Measurements from ENCODE around the gene PHF23. TPM values are rescaled to one million over a fixed set of nuclear protein-coding genes. Genes with fewer than 3 reads are reported as not detected.
A peak's percentile ranks its signal among the peaks of the same experiment; 100 is the strongest.

Gene PHF23
- total RNA-seq, 1 experiment from 2014 or later = 30.3 TPM

DNA sequence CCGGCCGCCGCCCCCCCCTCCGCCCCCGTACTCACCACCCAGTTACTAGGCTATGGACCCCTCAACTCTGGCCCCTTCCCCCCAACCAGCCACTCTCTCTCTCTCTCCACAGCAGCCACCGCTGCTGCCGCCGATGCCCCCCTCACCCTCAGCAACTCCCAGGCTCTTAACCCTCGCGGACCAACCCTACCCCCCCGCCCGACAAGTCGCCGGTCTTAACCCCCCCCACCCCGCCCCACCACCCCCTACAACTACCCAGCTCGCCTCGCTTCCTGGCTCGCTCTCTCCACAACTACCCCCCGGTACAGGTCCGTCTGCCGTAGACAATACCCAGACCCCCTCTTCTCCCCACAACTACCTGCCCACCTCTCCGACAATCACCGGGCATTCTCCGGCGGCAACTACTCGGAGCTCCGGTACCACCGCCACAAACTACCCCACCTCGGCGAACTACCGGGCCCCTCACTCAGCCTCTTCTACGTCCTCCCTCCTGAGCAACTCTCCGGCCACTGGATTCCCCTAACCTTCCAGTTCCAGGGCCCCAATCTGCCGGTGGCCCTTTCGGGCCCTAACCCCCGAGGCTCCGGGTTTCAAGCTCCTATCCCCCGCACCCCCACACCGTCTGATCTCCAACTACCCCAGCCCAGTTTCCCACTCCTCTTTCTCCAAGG lies 702 bp downstream of the PHF23 start:
- H3K4me1 ChIP-seq (replicated peaks) = peaks cover 30% of the 10 kb centered on the region
- peaks cover 56% of the 10 kb centered on the region for H3K36me3 ChIP-seq
- no peaks in the 10 kb centered on the region for H3K9me3 ChIP-seq (replicated peaks)
- DNase-seq (ENCODE audit: low read depth in 1 of 2, low spot score in 2 of 2) = no peak
- H3K4me3 ChIP-seq = peak overlapping the region; percentile 60
- no peaks in the 10 kb centered on the region for H3K27me3 ChIP-seq (replicated peaks)
- no peak overlapping the region for H3K27ac ChIP-seq

DNA sequence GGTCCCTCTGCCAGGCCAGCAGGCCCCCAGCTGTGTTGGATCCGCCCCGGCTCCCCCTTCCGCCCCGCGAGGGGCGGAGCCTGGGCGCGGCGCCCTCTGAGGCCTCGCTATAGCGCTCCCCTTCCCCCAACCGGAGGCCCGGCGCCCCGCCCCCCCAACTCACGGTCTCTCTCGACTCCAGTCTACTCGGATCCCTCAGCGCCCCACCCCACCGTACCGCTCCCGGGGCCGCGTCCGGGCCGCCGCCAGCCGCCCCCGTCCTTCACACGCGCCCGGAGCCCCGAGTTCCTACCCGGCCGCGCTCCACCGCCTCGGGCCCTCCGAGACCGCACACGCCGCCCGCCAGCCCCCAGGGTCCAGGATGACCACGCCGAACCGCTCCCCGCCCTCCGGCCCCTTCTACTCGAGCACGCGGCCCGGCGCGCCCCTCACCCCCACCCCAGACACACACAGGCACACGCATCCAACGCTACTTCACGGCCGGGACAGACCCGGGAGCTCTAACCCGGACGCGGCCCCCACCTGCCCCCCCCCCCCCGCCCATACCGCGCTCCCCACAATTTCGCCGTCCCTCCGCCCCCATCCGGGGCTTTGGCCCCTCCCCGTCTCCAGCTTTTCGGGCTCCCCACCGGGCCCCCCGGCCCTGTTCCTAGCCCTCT lies 1.4 kb downstream of the PHF23 start:
- Histone ChIP-seq H3K36me3 (peaks cover 50% of the 10 kb centered on the region), H3K4me3 (peak overlapping the region; percentile 51), H3K27me3 (replicated peaks) (no peaks in the 10 kb centered on the region), H3K9me3 (replicated peaks) (no peaks in the 10 kb centered on the region), H3K4me1 (replicated peaks) (peaks cover 31% of the 10 kb centered on the region), H3K27ac (peak overlapping the region; percentile 25; the same call in 1 of the 2 replicates)
- peak; percentile 44 to 79 for DNase-seq (ENCODE audit: low read depth in 1 of 2, low spot score in 2 of 2)

DNA sequence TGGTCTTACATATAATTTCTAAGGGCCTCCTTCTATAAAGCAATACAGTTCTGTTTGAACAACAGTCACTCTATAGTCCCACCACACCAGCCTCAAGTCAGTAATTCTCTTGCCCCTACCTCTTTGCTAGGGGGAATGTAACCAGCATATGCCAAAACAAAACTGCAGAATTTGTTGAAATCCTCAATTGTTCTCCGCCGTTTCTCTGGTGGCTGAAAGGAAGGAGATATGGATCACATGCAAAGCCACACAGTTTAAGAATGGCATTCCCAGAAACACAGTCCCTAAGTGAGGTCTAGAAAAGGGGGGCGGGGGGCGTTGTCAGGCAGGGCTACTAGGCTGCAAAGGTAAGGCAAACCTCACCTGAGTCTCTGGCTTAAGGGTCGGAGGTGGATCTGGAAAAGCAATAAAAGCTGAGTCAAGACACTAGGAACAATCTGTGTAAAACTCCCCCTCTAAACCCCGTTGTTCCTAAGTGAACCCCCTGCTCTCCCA lies 1.9 kb downstream of the PHF23 start:
- no peaks in the 10 kb centered on the region for H3K27me3 ChIP-seq (replicated peaks)
- H3K36me3 ChIP-seq = peaks cover 51% of the 10 kb centered on the region
- no peak for DNase-seq (ENCODE audit: low read depth in 1 of 2, low spot score in 2 of 2)
- peak overlapping the region; percentile 51 for H3K4me3 ChIP-seq
- H3K4me1 ChIP-seq (replicated peaks) = peaks cover 36% of the 10 kb centered on the region
- H3K27ac ChIP-seq = peak overlapping the region; percentile 25; the same call in 1 of the 2 replicates
- H3K9me3 ChIP-seq (replicated peaks) = no peaks in the 10 kb centered on the region

DNA sequence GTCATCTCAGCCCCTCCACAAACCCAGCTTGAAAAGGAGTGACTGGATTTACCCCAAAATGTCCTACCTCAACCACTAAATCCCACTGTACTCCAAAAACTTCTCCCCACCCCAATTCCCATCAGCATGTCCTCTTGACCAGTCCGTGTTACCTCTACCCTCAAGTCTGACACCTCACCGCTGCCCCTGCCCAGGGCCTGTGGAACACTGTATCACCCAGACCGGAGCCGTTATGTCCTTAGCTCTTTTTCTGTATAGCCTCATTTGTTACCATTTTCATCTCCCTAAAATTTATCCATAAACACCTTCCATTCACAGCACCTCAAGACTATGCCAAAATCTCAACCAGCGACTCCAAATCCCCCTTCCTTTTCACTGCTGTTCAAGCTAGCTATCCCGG lies 2.4 kb downstream of the PHF23 start:
- no peak overlapping the region for H3K4me3 ChIP-seq
- H3K27ac ChIP-seq = no peak overlapping the region
- peaks cover 55% of the 10 kb centered on the region for H3K36me3 ChIP-seq
- no peak for DNase-seq (ENCODE audit: low read depth in 1 of 2, low spot score in 2 of 2)
- no peaks in the 10 kb centered on the region for H3K27me3 ChIP-seq (replicated peaks)
- peaks cover 39% of the 10 kb centered on the region for H3K4me1 ChIP-seq (replicated peaks)
- H3K9me3 ChIP-seq (replicated peaks) = no peaks in the 10 kb centered on the region

DNA sequence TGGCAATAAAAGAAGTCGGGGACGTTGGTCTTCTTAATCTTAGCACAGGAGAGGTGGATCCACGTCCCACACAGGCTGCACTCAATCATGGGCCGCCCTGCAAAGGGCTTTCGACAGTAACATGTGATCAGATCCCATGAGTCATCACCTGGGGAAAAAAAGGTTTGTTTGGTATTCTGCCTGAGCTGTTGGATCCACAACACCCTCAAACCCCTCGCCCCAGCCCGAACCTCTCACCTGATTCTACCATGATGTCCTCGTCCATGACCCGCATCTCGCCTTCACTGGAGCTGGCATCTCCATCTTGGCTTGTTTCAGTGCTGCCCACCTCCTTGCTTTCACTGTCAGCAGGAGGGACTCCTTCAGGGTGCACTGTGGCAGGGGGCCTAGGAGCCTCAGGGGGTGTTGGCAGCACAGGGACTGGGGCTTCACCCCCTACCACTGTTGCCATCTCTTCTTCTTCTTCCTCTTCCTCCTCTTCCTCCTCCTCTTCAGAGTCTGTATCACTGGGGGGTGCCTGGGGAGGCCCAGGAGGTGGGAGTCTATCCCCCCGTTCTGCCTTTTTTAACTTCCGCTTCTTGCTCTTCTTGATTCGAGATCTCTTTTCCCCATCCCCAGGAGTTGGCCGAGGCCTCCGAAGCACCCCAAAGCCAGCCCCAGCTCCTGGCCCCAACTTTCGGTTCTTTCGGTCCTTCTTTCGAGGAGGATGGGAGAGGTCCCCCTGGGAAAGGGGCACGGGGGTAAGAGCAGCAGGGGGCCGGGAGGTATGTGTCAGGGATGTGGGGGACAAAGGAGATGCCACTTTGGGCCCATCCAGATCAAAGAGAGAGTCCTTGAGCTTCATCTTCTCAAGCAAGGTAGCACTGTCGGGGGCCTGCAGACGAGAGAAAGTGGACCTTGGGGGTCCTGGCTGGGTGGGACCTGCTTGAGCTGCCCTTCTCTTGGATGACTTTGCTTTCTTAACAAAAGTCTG lies 3.3 kb downstream of the PHF23 start:
- H3K9me3 ChIP-seq (replicated peaks) = no peaks in the 10 kb centered on the region
- no peak overlapping the region for H3K27ac ChIP-seq
- no peak for DNase-seq (ENCODE audit: low read depth in 1 of 2, low spot score in 2 of 2)
- H3K4me1 ChIP-seq (replicated peaks) = peaks cover 34% of the 10 kb centered on the region
- peaks cover 52% of the 10 kb centered on the region for H3K36me3 ChIP-seq
- no peaks in the 10 kb centered on the region for H3K27me3 ChIP-seq (replicated peaks)
- H3K4me3 ChIP-seq = no peak overlapping the region

DNA sequence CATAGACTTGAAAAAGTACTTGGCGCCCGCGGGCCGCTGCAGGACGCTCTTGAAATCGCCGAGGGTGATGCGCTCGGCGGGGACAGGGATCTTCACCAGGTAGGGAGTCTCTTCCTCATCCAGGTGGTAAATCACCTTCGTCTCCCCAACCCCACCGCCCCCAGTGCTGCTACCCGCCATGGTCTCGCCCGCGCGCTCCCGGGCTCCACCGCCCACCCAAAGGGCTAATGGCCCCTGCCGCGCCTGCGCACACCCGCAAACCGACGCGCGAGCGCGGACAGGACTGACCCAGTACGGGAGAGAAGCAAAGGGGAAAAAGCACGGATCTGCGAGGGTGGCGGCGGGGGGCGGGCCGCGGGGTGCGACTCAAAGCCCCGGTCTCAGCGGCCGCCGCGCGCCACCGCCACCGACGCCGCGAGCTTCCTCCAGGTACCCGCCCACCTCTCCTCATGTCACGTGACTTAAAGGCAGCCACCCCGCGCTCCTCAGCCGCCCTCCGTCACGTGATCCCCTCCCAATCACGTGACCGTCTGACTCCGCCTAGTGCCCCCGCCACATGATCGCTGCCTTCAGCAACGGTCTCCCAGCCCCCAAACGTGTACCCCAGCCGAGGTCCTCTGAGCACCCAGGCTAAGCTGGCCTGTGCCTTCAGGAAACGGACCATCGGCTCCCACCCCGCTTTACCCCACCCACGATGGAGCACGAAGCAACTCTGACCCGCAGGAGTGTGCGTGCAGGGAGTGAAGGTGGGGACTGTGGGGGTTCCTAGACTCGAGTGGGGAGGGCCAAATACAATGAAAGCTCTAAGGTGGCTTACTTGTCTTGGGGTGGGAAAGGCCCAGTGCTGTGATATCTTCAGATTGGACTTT lies 4.9 kb downstream of the PHF23 start, which contains the start of gene DVL2:
Gene DVL2 (minus strand): TSS at position 435 of the 869 bp plus-strand sequence. CDS start 255 bp downstream, at position 180.
- peak; percentile 89 to 95 for DNase-seq (ENCODE audit: low read depth in 1 of 2, low spot score in 2 of 2)
- Histone ChIP-seq H3K4me3 (peak within 1 kb of the TSS; percentile 82), H3K9me3 (replicated peaks) (no peaks in the 10 kb centered on the region), H3K36me3 (peaks cover 55% of the 10 kb centered on the region), H3K27ac (peak within 1 kb of the TSS; percentile 29), H3K27me3 (replicated peaks) (no peaks in the 10 kb centered on the region), H3K4me1 (replicated peaks) (peaks cover 27% of the 10 kb centered on the region)

DNA sequence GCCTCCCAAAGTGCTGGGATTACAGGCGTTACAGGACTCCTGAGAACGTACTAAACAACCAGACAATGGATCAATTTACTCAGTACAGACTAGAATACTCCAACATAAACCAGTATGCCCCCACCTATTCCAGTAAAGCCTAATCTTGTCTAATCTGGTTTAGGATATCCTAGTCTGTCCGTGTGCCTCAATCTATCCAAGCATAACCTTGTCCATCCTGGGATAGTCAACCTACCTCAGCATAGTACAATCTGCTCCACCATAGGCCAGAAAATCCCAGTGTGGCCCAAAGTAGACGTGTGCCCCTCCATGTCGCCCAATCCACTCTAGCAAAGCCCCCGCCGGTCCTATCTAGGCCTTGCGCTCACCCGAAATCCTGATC lies 5.6 kb downstream of the PHF23 start:
- Histone ChIP-seq H3K4me1 (replicated peaks) (peaks cover 27% of the 10 kb centered on the region), H3K9me3 (replicated peaks) (no peaks in the 10 kb centered on the region), H3K27ac (peak overlapping the region; percentile 29), H3K4me3 (peak overlapping the region; percentile 82), H3K36me3 (peaks cover 61% of the 10 kb centered on the region), H3K27me3 (replicated peaks) (no peaks in the 10 kb centered on the region)
- DNase-seq (ENCODE audit: low read depth in 1 of 2, low spot score in 2 of 2) = no peak

DNA sequence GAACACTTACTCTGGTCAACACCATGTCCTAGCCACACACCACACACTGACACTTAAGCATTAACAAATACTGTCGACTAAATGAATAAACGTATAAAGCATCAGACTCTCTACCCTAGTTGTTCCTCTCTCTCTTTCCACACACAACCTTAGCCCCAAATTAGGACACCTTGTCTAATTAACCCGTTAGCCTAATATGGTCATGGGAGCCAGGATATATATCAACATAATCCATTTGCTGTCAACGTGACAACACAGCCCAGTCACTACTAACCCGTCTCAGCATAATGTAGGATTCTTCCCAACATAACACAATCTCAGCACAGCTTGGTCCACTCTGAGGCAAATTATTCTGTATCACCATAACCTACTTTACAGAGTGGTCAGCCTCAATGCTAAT lies 7.1 kb downstream of the PHF23 start:
- H3K4me1 ChIP-seq (replicated peaks) = peaks cover 22% of the 10 kb centered on the region
- no peaks in the 10 kb centered on the region for H3K27me3 ChIP-seq (replicated peaks)
- DNase-seq (ENCODE audit: low read depth in 1 of 2, low spot score in 2 of 2) = no peak
- peaks cover 73% of the 10 kb centered on the region for H3K36me3 ChIP-seq
- H3K9me3 ChIP-seq (replicated peaks) = no peaks in the 10 kb centered on the region
- H3K4me3 ChIP-seq = no peak overlapping the region; the same call in 1 of the 2 replicates
- no peak overlapping the region for H3K27ac ChIP-seq

DNA sequence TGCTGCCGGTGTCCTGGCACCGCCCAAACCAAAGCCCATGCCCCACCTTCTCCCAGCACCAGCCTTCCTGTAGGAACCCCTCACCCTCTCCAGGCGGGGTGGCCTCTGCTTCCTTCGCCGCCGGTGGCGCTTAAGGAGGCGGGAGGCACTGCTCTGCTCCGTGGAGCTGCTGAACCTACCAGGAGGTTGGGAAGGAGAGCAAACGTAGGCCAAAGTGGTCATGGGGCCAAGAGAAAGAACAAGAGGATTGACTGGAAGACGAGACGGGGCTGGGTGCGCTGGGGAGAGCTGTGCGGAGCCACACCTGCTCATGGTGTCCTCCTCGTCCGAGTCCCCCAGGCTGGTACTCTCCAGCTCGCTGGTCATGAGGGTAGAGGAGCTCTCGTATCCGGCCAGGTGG lies 9.8 kb downstream of the PHF23 start:
- no peak for DNase-seq (ENCODE audit: low read depth in 1 of 2, low spot score in 2 of 2)
- no peaks in the 10 kb centered on the region for H3K9me3 ChIP-seq (replicated peaks)
- no peaks in the 10 kb centered on the region for H3K27me3 ChIP-seq (replicated peaks)
- peaks cover 17% of the 10 kb centered on the region for H3K4me1 ChIP-seq (replicated peaks)
- H3K36me3 ChIP-seq = peaks cover 72% of the 10 kb centered on the region
- H3K4me3 ChIP-seq = no peak overlapping the region
- no peak overlapping the region for H3K27ac ChIP-seq

DNA sequence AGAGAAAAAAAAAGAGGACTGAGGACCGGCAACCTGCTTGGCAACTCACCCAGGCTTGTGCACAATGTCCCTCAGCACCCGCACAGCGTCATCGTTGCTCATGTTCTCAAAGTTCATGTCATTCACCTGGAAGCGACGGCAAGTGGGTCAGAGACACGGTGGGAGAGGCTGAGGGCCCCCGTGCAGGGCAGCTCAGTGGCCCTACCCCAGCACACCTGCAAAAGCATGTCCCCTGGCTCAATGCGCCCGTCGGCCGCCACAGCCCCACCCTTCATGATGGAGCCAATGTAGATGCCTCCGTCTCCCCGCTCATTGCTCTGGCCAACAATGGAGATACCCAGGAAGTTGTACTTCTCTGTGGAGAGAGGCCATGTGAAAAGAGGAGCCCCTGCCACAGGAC lies 10.3 kb downstream of the PHF23 start:
- H3K4me3 ChIP-seq = no peak overlapping the region
- H3K27me3 ChIP-seq (replicated peaks) = no peaks in the 10 kb centered on the region
- peaks cover 16% of the 10 kb centered on the region for H3K4me1 ChIP-seq (replicated peaks)
- DNase-seq (ENCODE audit: low read depth in 1 of 2, low spot score in 2 of 2) = no peak
- no peak overlapping the region for H3K27ac ChIP-seq
- H3K9me3 ChIP-seq (replicated peaks) = no peaks in the 10 kb centered on the region
- peaks cover 72% of the 10 kb centered on the region for H3K36me3 ChIP-seq

DNA sequence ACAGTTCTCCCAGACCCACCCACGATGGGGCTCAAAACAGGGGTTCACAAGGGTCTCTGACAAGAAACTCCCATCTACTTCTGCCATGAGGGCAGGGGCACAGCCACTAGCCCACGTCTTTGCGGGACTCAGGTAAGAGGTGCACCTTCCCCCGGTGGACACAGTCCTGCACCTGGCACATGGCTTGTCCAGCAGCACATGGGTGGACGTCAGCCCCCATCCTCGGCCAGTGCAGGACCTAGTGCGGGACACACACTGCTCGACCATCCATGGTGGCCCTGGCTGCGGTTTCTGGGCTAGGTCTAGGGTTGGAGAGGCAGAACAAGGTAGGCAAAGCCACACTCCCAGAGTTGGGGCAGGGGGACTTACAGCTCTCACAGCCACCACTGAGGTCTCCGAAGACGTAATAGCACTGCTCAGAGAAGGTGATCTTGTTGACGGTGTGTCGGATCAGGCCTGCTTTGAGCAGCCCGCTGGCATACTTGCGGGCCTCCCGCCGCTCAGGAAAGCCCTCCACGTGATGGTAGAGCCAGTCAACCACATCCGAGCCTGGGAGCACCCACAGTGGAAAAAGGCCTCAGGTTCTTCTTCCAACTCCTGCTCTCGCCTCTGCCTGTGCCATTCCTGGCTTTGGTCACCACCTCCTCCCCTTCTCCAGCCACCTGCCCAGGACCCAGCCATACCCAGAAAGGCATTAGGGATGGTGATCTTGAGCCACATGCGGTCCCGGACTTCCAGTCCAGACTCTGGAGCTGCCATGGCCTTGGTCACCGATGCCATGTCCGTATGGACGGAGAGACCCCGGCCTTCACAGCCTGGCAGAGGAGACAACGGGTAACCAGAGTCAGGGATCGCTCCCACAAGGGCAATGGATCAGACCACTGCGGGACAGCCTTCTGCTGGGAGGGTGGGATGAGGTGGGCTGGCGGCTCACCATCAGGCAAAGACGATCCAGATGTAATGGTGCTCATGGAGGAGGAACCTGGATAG lies 12.2 kb downstream of the PHF23 start:
- Histone ChIP-seq H3K4me1 (replicated peaks) (peaks cover under 1% of the 10 kb centered on the region), H3K9me3 (replicated peaks) (no peaks in the 10 kb centered on the region), H3K36me3 (peaks cover 87% of the 10 kb centered on the region), H3K27me3 (replicated peaks) (no peaks in the 10 kb centered on the region), H3K4me3 (no peak overlapping the region), H3K27ac (no peak overlapping the region)
- peak in 1 of 2 experiments; percentile 43 for DNase-seq (ENCODE audit: low read depth in 1 of 2, low spot score in 2 of 2)

Measured in SJSA1 (cell line).